Upper lobe of right lung (tissue), 1 donor: ENCODE measurements around the gene EDA. TPM values are rescaled to one million over a fixed set of nuclear protein-coding genes. Genes with fewer than 3 reads are reported as not detected.

Source experiments
- ATAC-seq: fragments of 200-7000 bp; cut with Tn5 transposase; one replicate; pipeline ENCODE4 v1.9.1; 2020; ENCODE audit warnings: mild to moderate bottlenecking, moderate library complexity
- DNase-seq: peaks from one replicate; pipeline ENCODE4 v3.0.0-alpha.2; 2020
- H3K27ac ChIP-seq: fragments of 200-600 bp; one replicate; pipeline ENCODE4 v1.8.0; 2022
- H3K27me3 ChIP-seq: fragments of 200-600 bp; one replicate; pipeline ENCODE4 v1.8.0; 2022; ENCODE audit warnings: mild to moderate bottlenecking
- H3K36me3 ChIP-seq: fragments of 200-600 bp; one replicate; pipeline ENCODE4 v1.8.0; 2022
- H3K4me1 ChIP-seq: fragments of 200-600 bp; one replicate; pipeline ENCODE4 v1.8.0; 2022
- H3K4me3 ChIP-seq: fragments of 200-600 bp; one replicate; pipeline ENCODE4 v1.8.0; 2022; ENCODE audit warnings: mild to moderate bottlenecking
- H3K9me3 ChIP-seq: fragments of 200-600 bp; one replicate; pipeline ENCODE4 v1.8.0; 2022
- CTCF ChIP-seq: fragments of 200-600 bp; IDR thresholded peaks from one replicate; pipeline ENCODE4 v1.8.0; 2022; ENCODE audit warnings: antibody characterized with exemption
- intact Hi-C: fragments of 100-400 bp; cut with DNase I; formaldehyde crosslinking; loops from one replicate; pipeline ENCODE4 v1.11.0; 2022
- total RNA-seq: library from RNA; stranded (reverse); fragmentation: NEBNext Ultra II Directional; extraction: Animal tissue kit (Norgen Biotek cat#: 25700); gene quantifications from one replicate; pipeline ENCODE4 v1.2.1, GENCODE V29; 2021
- donor health status: DM: no; HTN: yes; CAD: no; lungs with severe emphysema.

The EDA gene
- total RNA-seq, 1 donor from 2014 or later, result 5.5 TPM

- intact Hi-C loops, result no loop called here
- Histone ChIP-seq H3K9me3 (no peaks in the 10 kb centered on the region), H3K36me3 (no peaks in the 10 kb centered on the region), H3K4me1 (no peaks in the 10 kb centered on the region), H3K27ac (no peak overlapping the region), H3K27me3 (no peaks in the 10 kb centered on the region), H3K4me3 (no peak overlapping the region)
- no peak for ATAC-seq
- no peak for TF ChIP-seq CTCF
- no peak for DNase-seq
Observed at GRCh38 chrX:70032792-70033191, 416.9 kb downstream of the EDA start.

GRCh38 chrX:70033348-70034051 lies 417.6 kb downstream of the EDA start:
- Histone ChIP-seq H3K9me3 (no peaks in the 10 kb centered on the region), H3K27ac (no peak overlapping the region), H3K4me3 (no peak overlapping the region), H3K36me3 (no peaks in the 10 kb centered on the region), H3K27me3 (no peaks in the 10 kb centered on the region), H3K4me1 (no peaks in the 10 kb centered on the region)
- TF ChIP-seq CTCF, result peak; percentile 40
- intact Hi-C loops, result no loop called here
- peak; percentile 64 for DNase-seq
- ATAC-seq, result peak; percentile 76

GRCh38 chrX:70034646-70035045 lies 418.7 kb downstream of the EDA start:
- Histone ChIP-seq H3K27me3 (no peaks in the 10 kb centered on the region), H3K4me3 (no peak overlapping the region), H3K27ac (no peak overlapping the region), H3K36me3 (no peaks in the 10 kb centered on the region), H3K4me1 (no peaks in the 10 kb centered on the region), H3K9me3 (no peaks in the 10 kb centered on the region)
- intact Hi-C loops, result no loop called here
- ATAC-seq (no peak), DNase-seq (no peak)
- TF ChIP-seq CTCF, result no peak

DNA sequence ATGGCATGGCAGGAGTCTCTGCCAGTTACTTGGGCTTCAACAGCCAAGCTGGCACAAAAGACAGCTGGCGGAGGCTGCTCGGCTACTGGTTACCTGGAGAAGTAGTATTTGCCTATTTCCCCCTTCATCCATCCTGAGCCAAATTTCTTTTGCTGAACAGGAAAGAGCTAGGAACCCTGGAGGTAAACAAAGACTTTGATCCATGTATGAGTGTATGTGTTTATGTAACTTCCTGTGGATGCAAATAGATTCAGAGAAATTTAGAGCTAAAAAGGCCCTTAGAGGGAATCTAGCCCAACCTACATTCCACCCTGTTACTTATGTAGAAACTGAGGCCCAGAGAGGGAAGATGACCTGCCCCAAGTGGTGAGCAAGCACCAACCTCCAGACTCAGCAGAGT lies 422.6 kb downstream of the EDA start:
- no peaks in the 10 kb centered on the region for H3K36me3 ChIP-seq
- no peak for TF ChIP-seq CTCF
- DNase-seq, result no peak
- intact Hi-C loops, result no loop called here
- no peak overlapping the region for H3K4me3 ChIP-seq
- no peak for ATAC-seq
- no peaks in the 10 kb centered on the region for H3K27me3 ChIP-seq
- H3K27ac ChIP-seq, result no peak overlapping the region
- H3K9me3 ChIP-seq, result no peaks in the 10 kb centered on the region
- no peaks in the 10 kb centered on the region for H3K4me1 ChIP-seq

DNA sequence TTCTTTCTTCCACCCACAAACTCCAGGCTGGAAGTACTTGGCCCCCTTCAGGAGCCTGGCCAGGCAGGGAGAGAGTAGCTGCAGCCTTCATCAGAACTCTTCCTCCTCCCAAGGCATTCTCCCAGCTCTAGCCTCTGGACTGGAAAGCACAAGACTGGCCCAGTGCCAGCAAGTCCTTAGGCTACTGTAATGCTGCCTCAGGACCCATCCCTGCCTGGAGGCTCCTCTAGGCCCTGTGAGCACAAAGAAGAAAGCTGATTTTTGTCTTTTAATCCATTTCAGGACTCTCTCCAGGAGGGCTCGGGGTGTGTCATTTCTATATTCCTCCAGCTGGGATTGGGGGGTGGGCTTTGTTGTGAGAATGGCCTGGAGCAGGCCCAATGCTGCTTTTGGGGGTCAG lies 423.0 kb downstream of the EDA start:
- intact Hi-C loops, result no loop called here
- Histone ChIP-seq H3K27ac (no peak overlapping the region), H3K27me3 (no peaks in the 10 kb centered on the region), H3K4me3 (no peak overlapping the region), H3K9me3 (no peaks in the 10 kb centered on the region), H3K4me1 (no peaks in the 10 kb centered on the region), H3K36me3 (no peaks in the 10 kb centered on the region)
- DNase-seq (no peak), ATAC-seq (no peak)
- TF ChIP-seq CTCF, result no peak

DNA sequence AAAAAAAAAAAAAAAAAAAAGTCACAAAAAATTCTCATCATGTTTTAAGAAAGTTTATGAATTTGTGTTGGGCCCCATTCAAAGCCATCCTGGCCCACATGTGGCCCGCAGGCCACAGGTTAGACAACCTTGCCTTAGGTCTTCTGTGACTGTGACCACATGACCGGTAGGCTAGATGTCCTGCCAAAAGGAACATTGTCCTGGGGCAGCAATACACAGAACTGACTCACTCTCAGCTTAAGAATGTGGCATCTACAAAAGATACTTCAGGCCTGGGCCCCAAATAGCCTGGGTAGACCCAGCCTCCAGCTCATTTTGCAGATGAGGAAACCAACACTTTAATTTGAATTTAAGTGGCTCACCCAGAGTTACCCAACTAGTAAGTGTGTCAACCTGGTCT lies 423.8 kb downstream of the EDA start:
- Histone ChIP-seq H3K27ac (no peak overlapping the region), H3K4me3 (no peak overlapping the region), H3K27me3 (no peaks in the 10 kb centered on the region), H3K4me1 (no peaks in the 10 kb centered on the region), H3K9me3 (no peaks in the 10 kb centered on the region), H3K36me3 (no peaks in the 10 kb centered on the region)
- TF ChIP-seq CTCF, result no peak
- ATAC-seq, result peak; percentile 48
- intact Hi-C loops, result no loop called here
- no peak for DNase-seq
